OCI-LY1 (cell line): ENCODE measurements around the gene PI16.

Experiments
- EZH2 ChIP-seq: fragments of 200-600 bp; sonication (generic), shearing (Covaris generic); IDR thresholded peaks from 2 replicates; pipeline ENCODE4 v1.8.0; 2017; ENCODE audit warnings: borderline replicate concordance, mixed run types, mild to moderate bottlenecking, antibody characterized with exemption, low read length, moderate library complexity, mixed read lengths
- TF ChIP-seq, protein P1 (sequence below): fragments of 200-600 bp; sonication (generic), shearing (Covaris generic); IDR thresholded peaks from 2 replicates; pipeline ENCODE4 v1.5.1; 2017; ENCODE audit warnings: mild to moderate bottlenecking, antibody characterized with exemption, low read length, moderate library complexity, mixed read lengths

GRCh38 chr6:37005827-37006567 lies 51.5 kb downstream of the PI16 start:
- TF ChIP-seq, protein P1, sequence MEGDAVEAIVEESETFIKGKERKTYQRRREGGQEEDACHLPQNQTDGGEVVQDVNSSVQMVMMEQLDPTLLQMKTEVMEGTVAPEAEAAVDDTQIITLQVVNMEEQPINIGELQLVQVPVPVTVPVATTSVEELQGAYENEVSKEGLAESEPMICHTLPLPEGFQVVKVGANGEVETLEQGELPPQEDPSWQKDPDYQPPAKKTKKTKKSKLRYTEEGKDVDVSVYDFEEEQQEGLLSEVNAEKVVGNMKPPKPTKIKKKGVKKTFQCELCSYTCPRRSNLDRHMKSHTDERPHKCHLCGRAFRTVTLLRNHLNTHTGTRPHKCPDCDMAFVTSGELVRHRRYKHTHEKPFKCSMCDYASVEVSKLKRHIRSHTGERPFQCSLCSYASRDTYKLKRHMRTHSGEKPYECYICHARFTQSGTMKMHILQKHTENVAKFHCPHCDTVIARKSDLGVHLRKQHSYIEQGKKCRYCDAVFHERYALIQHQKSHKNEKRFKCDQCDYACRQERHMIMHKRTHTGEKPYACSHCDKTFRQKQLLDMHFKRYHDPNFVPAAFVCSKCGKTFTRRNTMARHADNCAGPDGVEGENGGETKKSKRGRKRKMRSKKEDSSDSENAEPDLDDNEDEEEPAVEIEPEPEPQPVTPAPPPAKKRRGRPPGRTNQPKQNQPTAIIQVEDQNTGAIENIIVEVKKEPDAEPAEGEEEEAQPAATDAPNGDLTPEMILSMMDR = no peak
- no peak for TF ChIP-seq EZH2
